Measurements from ENCODE around the gene CDRT4.

Gene CDRT4

DNA sequence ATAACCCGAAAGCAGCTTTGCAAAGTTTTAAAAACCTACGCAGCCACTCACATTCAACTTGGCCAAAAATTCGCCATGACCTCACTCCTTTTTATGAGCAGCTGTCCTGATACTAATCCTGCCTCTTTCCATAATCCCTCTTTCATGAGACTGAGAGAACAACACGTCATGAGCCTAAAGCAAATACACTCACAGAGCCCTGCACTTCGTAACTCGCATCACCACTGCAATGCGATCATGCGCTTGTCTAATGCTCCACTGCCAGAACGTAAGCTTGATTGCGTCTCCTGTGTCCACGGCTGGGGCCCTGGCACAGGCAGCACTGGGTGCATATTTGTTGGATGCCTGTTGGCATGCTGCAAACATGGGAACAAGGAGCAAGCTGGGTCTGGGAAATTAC lies 36.2 kb downstream of the CDRT4 start:
- no peak for DNase-seq

DNA sequence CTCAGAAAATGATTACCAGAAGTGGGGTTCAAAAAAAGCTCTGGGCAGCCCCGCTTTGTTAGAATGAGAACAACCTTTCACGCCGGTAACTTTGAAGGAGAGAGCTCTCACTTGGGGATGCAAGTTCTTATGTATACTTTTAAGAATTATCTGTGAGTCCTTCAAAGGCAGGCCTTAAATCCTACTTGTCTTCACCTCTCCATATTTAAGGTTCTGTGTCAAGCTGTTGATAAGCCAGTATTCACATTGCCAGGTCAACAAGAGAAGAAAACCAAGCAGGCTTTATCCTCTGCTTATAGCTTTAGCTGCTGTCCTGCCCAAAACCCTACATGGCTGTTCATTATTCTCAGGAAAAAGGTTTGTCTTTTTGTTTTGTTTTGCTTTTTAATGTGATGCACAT lies 42.9 kb downstream of the CDRT4 start:
- no peak for DNase-seq

DNA sequence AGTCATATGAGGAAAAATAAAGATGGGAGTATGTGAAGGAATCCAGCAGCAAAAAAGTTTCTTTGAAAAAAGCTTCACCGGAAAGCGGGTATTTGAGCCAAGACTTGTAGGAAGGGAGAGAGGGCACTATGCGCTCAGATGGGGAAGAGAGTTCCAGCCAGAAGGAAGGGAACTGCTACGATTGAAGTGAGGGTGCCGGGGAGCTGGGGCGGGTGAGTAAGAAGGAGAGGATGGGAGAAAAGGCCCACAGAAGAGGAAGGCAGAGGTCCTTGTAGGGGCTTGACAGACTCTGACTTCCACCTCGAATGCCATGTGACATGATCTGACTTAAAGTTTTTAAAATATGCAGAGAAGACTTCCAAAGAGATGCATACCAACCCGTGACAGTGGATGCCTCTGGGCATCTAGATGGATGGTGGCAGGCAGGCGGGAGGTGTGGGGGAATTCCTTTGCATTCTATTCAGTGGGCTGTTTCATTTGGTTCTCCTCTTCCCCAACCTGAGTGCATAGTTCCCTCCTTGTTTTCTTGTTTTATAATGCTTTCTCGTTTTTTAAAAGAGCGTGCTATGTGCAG lies 44.9 kb downstream of the CDRT4 start:
- no peak for DNase-seq

DNA sequence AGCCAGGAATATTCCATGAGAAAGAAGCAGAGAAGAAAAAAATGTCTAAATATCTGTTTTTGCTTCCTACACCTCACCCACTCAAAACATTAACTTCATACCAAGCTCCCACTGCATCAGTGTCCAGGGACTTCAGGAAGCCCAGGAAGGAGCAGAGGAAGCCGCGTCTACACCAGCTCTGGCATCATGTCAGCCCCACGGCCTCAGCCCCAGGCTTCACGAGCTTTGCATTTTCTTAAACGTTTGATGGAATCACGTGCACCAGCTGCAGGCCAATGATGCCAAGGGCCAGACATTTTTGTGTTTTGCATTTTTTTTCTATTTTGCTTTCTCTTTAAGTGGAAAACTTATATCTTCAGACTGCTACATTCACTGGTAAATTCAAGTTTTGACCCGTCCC lies 48.6 kb downstream of the CDRT4 start:
- DNase-seq, result no peak

DNA sequence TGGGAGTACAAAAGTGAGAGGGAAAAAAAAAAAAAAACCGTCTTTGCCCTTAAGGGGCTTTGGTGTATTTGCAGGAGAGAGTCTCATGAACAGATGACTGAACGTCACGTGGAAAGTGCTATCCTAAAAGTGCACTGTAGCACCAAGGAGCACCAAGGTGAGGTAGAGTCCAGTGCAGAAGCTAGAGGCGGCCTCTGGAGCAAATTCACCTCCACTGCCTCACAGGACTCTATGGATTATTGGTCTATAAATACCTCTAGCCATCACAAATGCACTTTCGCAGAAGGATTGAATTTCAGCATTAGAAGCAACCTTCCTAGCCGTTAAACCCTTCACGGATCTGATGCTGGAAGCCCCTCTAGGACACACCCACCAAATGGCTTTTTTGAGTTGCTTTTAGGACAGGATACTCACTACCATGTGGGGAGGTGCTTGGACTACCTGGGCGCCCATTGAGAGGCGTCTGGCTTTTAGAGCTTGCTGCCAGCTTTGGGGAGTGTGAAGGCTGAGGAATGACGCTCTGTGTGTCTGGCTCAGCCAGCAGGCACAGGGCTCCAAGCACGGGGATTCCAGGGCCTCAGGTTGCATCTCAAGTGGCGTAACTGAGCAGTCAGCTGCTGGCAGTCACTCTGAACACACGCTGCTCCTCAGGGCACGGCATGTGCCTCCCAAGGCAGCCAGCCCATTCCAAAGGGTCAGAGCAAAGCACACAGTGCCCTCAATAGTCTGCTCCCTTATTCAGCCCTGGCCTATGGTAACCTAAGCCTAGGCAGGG lies 52.7 kb downstream of the CDRT4 start:
- no peak for DNase-seq

DNA sequence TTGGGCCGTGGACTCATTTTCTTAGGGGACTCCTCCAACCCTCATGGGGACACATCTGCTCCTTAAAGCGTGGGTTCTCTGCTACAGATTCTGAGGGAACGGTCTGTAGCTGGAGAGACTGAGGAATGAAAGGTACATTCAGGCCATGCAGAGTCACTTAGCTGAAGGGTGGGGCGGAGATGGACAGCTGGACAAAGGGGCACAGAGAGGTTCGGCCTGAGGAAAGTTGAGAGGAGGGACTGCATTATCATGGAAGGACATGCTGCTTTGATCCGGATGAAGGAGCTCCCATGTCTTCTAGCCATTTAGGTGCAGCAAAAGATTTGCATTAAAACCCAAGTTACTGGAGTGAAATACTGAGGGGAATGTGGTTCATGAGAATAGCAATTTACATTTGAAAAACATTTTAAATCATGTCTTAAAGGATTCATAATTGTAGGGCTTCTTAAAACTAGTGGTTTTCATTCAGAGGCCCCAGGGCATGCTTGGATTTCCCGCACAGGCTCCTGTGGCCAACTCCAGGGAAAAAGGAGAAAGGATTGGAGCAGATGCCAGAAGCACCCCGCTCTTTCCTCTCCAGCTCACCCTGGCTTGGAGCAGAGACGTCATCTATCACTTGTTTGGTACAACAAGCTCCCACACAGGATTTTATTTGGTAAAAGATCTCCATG lies 54.2 kb downstream of the CDRT4 start:
- DNase-seq, result no peak

DNA sequence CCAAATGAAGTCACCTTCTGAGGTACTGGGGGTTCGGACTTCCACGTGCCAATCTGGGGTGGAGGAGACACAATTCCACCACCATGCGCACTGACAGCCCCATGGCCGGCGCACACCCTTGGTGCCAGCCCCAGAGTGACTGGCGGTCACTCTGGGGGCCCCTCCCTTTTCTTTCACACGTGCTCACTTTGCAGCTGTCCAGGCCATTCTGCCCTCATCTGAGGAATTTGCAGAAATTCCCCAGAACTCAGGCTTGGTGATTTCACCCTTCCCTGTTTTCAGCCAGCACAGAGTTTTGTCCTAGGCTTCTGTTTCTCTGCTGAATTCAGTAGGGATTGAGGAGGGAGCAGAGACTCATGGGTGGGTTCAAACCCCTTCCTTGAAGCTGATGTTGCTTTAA lies 54.8 kb downstream of the CDRT4 start:
- DNase-seq, result no peak

DNA sequence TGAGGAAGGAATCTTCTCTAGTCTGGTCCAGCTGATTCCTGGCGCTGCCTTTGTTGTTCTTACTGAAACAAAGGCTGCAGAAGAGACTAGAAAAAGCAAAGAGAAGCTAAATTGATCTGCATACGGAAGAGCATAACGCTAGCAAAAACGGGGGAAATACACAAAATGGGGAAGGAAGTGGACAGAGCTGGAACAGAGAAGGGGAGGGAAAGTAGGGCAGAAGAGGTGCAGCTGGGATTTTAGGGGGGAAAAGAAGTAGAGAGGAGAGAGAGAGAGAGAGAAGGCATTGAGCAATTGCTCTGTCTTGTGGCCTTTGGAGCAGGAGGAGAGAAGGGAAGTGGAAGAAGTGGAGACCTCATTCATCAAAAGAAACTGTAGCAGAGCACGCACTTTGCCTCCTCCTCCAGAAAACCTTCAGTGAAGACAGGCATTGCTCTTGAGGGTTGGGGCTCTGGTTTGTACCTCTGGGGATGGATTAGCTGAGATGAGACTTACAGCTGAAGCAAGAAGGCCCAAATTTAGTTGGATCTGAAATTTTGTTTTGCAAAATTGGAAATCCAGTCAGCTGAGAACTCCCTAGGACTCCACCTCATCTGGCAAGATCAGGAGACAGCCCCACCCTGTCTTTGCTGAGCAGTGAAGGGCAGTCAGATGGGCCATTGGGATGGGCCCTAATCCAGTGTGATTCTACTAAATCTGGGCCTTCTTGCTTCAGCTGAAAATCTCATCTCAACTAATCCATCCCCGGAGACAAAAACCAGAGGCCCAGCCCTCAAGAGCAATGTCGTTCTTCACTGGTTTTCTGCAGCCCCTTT lies 55.8 kb downstream of the CDRT4 start:
- DNase-seq, result no peak

DNA sequence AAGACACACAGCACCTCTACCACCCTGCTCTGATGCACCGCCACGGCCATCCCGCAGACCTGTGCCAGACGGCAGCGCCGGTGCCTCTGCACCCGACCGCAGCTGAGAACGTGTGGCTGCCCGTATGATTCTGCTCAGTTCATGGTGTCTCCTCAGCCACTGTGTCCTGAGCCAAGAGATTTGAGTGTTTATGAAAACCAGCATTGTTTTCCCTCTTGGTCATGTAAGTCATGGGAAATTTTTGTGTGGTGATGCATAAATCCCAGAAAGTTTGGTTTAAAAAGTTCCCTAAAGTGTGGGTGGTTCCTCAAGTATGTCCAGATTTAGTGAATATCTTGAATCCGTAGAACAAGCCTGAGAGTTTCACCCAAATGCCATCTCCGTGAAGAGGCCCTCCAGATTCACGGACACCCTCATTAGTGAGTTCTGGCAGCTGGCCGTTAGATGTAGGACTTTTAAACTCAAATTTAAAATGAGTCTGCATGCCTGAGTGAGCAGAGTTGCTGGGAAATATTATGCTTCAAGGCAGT lies 57.6 kb downstream of the CDRT4 start:
- no peak for DNase-seq

DNA sequence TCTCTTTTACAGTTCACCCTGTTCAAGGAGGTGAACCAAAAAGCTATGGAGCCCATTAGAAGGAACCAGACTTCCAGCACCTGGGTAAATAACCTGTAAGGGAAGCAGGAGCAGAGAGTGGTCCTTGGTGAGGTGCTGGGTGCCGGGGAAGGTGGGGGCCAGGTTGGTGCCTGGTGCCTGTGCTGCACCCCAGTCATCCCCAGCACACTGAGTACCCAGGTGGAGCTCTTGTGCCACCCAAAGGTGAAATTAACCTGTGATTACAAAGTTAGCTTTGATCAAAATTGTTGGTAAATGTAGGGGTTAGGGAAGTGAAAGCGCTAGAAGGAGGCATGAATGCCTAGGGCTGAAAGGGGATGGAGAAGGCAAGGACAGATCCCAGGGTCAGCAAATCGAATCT lies 58.6 kb downstream of the CDRT4 start:
- no peak for DNase-seq

DNA sequence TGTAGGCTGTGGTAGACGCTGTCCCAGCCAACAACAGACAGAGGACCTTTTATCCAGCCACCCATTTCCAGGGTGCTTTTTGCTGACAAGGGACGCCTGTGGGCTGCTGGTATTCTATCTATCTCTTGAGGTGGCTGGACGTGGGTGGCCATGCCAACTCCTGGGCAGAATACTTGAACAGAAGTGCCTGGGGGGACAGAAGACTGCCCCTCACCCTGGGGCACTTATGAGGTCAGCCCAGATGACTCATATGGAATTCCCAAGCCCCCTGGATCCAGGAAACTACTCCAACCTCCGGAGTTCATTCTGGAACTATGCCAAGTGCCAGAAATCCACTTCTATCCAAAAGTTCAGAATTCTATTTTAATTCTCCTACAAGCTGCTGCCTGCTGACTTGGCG lies 61.3 kb downstream of the CDRT4 start:
- DNase-seq, result no peak

DNA sequence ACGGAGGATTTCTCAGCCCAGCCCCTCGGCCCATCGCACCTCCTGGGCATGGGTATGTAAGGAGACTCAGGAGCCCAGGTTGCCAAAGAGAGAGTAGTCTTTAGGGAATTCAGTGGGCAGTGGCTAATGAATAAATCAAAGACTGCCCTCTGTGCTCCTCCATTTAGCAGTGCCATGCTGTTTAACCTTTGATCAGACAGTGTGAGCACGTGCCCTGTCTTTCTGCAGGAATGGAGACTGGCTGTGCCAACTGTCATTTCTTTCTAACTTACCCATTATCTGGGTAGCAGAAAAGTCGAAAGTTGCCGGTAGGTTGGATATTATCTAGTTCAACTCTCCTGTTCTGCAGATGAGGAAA lies 62.4 kb downstream of the CDRT4 start:
- DNase-seq, result no peak

DNA sequence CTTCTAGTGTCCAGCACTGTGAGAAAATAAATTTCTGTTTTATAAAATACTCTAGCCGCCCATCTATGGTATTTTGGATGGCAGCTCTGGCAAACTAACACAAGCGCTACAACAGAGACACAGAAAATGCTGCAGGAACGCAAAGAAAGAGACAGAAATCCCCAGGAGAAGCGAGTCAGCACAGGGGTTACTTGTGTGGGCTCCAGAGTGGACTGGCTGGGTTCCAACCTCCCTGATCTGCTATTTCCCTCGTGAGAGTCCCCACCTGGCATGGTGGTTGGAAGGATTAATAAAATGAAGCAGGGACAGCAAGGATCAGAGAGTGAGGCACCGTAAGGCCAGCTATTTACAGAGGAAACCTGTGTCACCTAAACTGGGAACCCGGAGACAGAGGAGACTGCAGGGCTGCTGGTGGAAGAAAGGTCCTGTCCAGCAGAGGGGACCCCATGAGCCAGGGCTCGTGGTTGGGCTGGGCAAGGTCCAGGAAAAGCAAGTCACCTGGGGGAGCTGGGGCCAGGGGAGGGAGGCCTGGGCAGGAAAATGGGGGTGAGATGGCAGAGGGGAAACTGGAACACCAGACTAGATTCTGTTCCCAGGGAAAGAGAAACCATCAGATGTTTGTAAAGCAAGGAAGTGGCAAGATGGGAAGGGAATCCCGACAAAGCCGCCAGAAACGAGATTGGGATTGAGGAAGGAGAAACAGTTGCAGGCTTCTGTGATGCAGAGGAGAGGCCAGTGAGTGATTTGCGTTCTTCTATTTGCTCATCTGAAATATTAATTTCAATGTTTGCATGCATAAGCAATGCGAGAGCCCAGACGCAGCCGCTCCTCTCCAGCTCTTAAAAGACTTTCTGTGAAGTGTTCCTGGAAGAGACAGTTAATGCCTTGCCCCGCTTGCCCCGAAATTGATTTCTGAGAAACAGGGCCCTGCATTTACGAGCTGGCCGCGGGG lies 63.0 kb downstream of the CDRT4 start:
- DNase-seq, result no peak

DNA sequence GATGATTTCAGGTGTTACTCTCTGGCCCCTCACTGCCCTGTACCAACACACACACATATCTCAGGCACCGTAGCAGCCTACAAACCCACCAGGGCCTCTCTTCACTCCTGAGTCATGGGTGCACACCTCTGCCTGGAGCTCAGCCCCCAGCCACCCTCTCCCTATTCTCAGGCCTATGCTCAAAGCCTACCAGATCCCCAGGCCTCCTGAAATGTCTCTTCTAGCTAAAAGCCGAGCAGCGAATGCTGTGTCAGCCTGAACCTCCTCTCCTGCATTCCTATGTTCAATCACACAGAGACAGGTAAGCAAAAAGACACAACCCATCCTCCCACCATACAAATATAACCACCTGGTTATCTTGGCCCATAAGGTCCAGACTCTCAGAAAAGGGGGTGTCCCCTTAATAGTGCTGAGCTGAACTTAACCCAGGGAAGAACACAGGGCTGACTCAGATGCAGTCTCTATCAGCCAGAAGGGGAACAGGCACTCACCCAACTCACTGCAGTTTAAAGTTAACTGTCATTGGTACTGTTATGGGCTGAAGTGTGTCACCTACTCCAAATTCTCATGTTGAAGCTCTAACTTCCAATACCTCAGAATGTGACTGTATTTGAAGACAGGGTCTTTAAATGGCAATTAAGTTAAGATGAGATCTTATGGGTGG lies 64.0 kb downstream of the CDRT4 start:
- DNase-seq, result no peak

DNA sequence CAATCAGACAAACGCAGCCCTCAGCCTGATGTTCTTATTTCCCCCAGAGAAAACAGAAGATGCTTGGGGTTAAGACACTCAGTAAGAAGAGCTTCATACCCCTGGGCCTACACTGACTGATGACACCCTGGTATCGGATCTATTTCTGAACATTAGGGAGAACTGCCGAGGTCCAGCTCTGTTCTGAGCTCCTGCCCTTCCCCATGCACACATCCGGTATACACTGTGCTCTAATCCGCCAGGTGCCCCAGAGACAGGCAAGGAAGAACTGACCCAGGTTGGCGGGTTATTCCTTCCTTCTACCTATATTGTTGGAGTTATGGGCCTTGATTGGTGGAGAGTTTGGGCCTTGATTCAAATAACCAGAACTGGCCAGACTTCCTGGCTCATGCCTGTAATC lies 68.0 kb downstream of the CDRT4 start:
- no peak for DNase-seq

DNA sequence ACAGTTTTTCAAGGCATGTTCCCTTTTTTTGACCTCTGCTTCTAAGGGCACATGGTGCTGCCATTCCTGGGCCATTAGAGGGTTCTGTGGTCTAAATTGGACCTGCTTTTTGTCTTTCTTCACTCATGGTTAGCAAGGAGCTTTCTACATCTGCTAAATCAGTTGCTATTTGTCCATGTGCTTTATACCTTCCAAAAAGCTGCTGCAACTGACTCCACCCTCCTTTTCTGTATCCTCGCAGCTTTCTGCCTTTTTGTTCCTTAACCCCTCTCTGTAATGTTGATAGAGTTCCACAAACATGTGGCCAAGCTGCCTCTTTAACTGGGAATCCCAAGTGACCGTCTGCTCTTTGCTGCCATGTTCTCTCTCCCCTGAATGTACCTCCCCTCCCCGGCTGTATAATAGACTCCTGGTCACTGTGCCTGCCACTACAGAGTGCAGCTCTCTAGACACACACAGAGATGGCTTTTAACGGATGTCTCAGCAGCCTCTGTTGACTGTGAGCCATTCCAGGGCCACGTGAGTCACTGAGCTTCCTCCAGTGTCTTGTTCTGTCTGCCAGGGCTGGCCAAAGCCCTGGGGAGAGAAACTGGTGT lies 68.6 kb downstream of the CDRT4 start:
- DNase-seq, result no peak

DNA sequence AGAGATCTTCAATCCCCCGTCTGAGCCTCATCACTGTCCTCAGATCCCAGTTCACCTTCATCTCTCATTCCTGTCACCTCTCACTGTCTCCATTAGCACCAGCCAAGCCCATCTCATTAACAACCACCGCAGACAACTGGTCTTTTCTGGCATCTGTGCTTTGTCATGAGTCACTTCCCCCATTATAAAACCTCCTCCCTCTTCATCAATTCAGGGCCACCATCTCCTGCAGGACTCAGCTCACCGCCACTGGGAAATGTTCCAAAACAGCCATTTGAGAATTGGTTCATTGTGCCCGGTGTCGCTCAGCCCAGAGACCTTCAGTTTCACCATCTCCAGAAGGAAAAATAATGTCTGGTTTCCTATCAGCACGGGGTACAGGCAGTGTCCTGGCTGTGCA lies 69.1 kb downstream of the CDRT4 start:
- no peak for DNase-seq

DNA sequence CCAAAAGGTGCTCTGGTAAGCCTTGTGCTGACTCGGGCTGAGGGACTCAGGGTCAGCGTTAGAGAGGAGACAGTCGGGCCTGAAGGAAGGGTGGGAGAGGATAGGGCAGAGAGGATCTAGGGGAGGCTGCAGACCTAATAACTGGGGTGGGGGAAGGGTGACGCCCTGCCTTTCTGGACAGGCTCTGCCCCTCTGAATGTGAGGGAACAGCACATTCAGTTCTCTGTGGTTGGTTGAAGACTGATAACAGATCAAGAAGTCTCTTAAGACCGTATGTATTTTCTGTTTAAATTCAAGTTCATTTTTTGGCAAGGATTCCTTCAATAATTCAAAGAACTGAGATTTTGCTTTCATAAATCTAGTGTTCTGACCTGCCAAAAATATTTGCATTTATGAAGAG lies 69.8 kb downstream of the CDRT4 start:
- no peak for DNase-seq

DNA sequence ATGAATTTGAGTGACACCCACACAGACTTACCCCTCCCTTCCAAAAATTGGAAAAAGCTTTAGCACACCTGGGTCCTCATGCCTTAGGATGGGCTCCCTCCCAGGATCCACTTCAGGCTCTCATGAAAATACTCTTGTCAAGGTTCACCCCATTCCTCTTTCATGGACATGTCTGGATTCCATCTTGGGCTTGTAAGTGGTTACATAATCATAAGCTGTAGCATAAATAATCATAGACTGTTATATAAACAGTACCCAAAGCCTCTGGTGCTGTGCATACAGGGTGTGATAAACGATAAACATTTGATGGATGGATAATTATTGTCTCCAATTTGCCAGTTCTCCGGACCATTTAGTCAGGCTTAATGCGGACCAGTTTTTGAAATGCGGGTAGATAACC lies 72.3 kb downstream of the CDRT4 start:
- no peak for DNase-seq

DNA sequence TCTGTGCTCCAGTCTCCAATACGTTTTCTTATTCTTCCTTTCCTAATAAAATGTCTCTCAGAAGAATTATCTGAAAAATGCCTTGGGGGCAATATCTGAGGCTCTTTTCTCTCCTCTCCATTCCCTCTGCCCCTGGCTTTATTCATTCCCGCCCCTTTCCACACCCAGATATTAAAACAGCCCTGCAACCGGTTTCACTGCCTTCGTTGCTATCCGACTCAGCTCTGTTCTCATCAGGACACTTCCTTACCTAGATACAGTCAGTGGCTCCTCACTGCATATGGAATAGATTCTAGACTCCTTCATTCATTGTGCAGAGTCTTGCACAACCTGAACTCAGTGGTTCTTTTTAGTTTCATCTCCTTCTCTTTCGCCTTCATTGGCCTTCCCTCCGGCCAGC lies 74.0 kb downstream of the CDRT4 start:
- DNase-seq, result no peak

DNA sequence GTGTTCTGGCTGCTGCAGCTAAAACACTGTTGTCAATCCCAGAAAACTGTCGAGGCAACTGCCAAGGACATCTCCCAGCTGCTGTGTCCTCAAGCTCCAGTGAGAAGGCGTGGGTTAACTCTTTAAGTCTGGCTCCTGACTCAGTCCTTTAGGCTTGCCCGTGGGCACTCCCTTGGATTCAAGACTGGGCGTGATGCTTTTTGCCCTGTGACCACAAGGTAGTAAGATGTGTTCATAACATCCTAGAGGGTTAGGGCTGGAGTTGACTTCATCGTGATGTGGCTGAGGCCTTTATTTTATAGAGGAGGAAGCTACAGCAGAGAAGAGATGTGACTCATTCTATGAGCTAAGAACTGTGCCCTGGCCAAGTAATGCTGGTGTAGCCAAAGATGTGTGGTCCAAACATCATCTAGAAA lies 75.1 kb downstream of the CDRT4 start:
- DNase-seq, result no peak

Measured in NCI-H446 treated with DMSO at 0.1 percent for 48 hours (cell line).